ENCODE results near the gene MIA.
"Not testable (repeated sequence)": the region's sequence is repeated elsewhere in the genome, so short reads cannot be mapped to it uniquely, and the experiment has no call there.

The MIA gene

DNA sequence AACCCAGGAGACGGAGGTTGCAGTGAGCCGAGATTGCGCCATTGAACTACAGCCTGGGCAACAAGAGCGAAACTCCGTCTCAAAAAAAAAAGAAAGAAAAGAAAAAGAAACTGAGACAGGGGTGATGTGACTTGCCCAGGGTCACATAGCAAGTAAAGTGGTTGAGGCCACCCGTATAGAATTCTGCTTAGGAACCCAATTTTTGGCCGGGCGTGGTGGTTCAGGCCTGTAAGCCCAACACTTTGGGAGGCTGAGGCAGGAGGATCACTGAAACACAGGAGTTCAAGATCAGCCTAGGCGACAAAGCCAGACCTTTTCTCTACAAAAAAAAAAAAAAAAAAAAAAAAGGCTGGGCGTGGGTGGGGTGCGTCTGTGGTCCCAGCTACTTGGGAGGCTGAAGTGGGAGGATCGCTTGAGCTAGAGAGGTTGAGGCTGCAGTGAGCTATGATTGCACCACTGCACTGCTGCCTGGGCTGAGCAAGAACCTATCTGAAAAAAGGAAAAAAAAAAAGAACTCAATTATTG is 23.0 kb upstream of the MIA start:
- Histone ChIP-seq H3K9me3 (ENCODE audit: low read length) (no peaks in the 10 kb centered on the region), H3K27ac (ENCODE audit: low read depth, low read length) (no peak overlapping the region), H3K36me3 (ENCODE audit: insufficient read depth, low read length) (peaks cover 10% of the 10 kb centered on the region), H3K4me3 (ENCODE audit: low read depth in 1 of 2, low read length in 2 of 2) (peak overlapping the region; percentile 75 to 80), H3K9ac (ENCODE audit: low read length) (no peak overlapping the region), H3K27me3 (ENCODE audit: control insufficient read depth in 1 of 2, insufficient read depth in 2 of 2, low read length in 2 of 2) (no peaks in the 10 kb centered on the region), H3K4me1 (ENCODE audit: insufficient read depth, low read length) (peaks cover 42% of the 10 kb centered on the region)

- Histone ChIP-seq H3K9ac (ENCODE audit: low read length) (no peak overlapping the region), H3K4me1 (ENCODE audit: insufficient read depth, low read length) (peaks cover 36% of the 10 kb centered on the region), H3K27me3 (ENCODE audit: control insufficient read depth in 1 of 2, insufficient read depth in 2 of 2, low read length in 2 of 2) (no peaks in the 10 kb centered on the region), H3K4me3 (ENCODE audit: low read depth in 1 of 2, low read length in 2 of 2) (peak overlapping the region in 1 of 2 donors; percentile 32), H3K27ac (ENCODE audit: low read depth, low read length) (no peak overlapping the region), H3K9me3 (ENCODE audit: low read length) (no peaks in the 10 kb centered on the region), H3K36me3 (ENCODE audit: insufficient read depth, low read length) (peaks cover 23% of the 10 kb centered on the region)
These were observed 20.6 kb upstream of the MIA start for GRCh38 chr19:40754611-40755247.

GRCh38 chr19:40755248-40755624 is 20.1 kb upstream of the MIA start:
- Histone ChIP-seq H3K4me3 (ENCODE audit: low read depth in 1 of 2, low read length in 2 of 2) (no peak overlapping the region), H3K9me3 (ENCODE audit: low read length) (no peaks in the 10 kb centered on the region), H3K27me3 (ENCODE audit: control insufficient read depth in 1 of 2, insufficient read depth in 2 of 2, low read length in 2 of 2) (no peaks in the 10 kb centered on the region), H3K9ac (ENCODE audit: low read length) (no peak overlapping the region), H3K36me3 (ENCODE audit: insufficient read depth, low read length) (peaks cover 27% of the 10 kb centered on the region), H3K27ac (ENCODE audit: low read depth, low read length) (no peak overlapping the region), H3K4me1 (ENCODE audit: insufficient read depth, low read length) (peaks cover 31% of the 10 kb centered on the region)

- Histone ChIP-seq H3K9me3 (ENCODE audit: low read length) (no peaks in the 10 kb centered on the region), H3K9ac (ENCODE audit: low read length) (no peak overlapping the region), H3K27me3 (ENCODE audit: control insufficient read depth in 1 of 2, insufficient read depth in 2 of 2, low read length in 2 of 2) (no peaks in the 10 kb centered on the region), H3K36me3 (ENCODE audit: insufficient read depth, low read length) (peaks cover 32% of the 10 kb centered on the region), H3K4me1 (ENCODE audit: insufficient read depth, low read length) (peaks cover 31% of the 10 kb centered on the region), H3K4me3 (ENCODE audit: low read depth in 1 of 2, low read length in 2 of 2) (no peak overlapping the region), H3K27ac (ENCODE audit: low read depth, low read length) (no peak overlapping the region)
These were observed 19.5 kb upstream of the MIA start for GRCh38 chr19:40755791-40756190.

DNA sequence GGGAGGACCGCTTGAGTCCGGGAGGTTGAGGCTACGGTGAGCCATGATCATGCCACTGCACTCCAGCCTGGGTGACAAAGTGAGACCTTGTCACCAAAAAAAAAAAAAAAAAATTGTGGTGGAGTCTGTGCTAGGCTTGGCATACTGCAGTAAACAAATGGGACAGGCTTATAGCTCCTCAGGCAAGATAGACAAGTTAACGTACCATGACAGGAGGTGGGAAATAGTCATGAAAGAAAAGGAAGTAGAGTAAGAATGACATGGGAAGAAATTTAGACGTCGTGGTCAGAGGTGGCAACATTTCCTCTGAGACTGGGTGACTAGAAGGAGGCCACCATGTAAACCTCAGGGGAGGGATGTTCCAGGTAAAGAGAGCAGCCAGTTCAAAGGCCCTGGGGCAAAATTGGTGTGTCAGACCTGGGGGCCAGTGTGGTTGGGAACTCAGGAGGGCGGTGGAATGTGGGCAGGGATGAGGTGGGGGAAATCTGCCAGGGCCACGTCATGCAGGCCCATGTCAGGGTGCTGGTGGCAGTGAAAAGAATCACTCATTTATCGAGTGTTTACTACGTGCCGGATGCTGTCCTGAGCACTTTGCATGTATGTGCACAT is 18.7 kb upstream of the MIA start:
- peaks cover 31% of the 10 kb centered on the region for H3K4me1 ChIP-seq (ENCODE audit: insufficient read depth, low read length)
- H3K27ac ChIP-seq (ENCODE audit: low read depth, low read length), result no peak overlapping the region
- H3K4me3 ChIP-seq (ENCODE audit: low read depth in 1 of 2, low read length in 2 of 2), result no peak overlapping the region
- no peaks in the 10 kb centered on the region for H3K9me3 ChIP-seq (ENCODE audit: low read length)
- H3K9ac ChIP-seq (ENCODE audit: low read length), result no peak overlapping the region
- peaks cover 39% of the 10 kb centered on the region for H3K36me3 ChIP-seq (ENCODE audit: insufficient read depth, low read length)
- no peaks in the 10 kb centered on the region for H3K27me3 ChIP-seq (ENCODE audit: control insufficient read depth in 1 of 2, insufficient read depth in 2 of 2, low read length in 2 of 2)

- Histone ChIP-seq H3K9me3 (ENCODE audit: low read length) (no peaks in the 10 kb centered on the region), H3K36me3 (ENCODE audit: insufficient read depth, low read length) (peaks cover 58% of the 10 kb centered on the region), H3K4me3 (ENCODE audit: low read depth in 1 of 2, low read length in 2 of 2) (no peak overlapping the region), H3K4me1 (ENCODE audit: insufficient read depth, low read length) (peaks cover 22% of the 10 kb centered on the region), H3K9ac (ENCODE audit: low read length) (no peak overlapping the region), H3K27ac (ENCODE audit: low read depth, low read length) (no peak overlapping the region), H3K27me3 (ENCODE audit: control insufficient read depth in 1 of 2, insufficient read depth in 2 of 2, low read length in 2 of 2) (no peaks in the 10 kb centered on the region)
These were observed 16.8 kb upstream of the MIA start for GRCh38 chr19:40758491-40758890.

DNA sequence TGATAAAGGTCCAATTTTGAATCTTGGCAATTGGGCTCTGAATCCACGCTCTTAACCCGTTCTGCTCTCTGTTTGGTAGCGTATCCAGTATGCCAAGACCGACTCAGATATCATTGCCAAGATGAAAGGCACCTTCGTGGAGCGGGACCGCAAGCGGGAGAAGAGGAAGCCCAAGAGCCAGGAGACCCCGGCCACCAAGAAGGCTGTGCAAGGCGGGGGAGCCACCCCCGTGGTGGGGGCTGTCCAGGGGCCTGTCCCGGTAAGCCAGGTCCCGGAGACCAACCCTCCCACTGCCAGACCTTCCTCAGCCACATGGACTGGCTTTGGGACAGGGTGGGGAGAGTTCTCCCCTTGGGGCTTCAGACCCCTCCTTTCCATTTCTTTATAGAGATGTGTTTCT is 16.0 kb upstream of the MIA start:
- Histone ChIP-seq H3K9ac (ENCODE audit: low read length) (no peak overlapping the region), H3K4me3 (ENCODE audit: low read depth in 1 of 2, low read length in 2 of 2) (no peak overlapping the region), H3K4me1 (ENCODE audit: insufficient read depth, low read length) (peaks cover 18% of the 10 kb centered on the region), H3K27me3 (ENCODE audit: control insufficient read depth in 1 of 2, insufficient read depth in 2 of 2, low read length in 2 of 2) (no peaks in the 10 kb centered on the region), H3K36me3 (ENCODE audit: insufficient read depth, low read length) (peaks cover 67% of the 10 kb centered on the region), H3K27ac (ENCODE audit: low read depth, low read length) (no peak overlapping the region), H3K9me3 (ENCODE audit: low read length) (no peaks in the 10 kb centered on the region)

DNA sequence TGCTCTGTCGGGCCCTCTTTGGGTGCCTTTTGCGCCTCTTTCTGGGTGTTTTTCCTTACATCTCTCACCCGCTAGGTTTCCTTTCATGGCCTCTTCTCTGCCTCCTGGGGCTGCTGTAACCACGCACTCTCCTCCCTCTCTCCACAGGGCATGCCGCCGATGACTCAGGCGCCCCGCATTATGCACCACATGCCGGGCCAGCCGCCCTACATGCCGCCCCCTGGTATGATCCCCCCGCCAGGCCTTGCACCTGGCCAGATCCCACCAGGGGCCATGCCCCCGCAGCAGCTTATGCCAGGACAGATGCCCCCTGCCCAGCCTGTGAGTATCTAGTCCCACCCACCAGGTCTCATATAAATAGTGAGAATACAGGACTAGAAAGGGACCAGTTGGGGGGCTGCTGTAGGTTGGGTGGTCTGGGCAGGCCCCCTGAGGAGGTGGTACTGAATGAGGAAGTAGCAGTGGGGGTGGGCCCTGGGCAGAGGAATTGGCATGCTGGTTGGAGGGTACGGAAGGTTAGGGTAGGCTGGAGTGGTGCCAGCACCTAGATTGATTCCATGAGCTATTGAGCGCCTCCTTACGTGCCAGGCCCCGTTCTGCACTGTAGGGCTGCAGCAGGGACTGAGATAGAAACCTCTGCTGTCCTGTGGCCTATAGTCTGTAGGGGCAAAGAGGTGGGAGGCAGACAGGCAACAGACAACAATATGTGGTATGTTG is 12.4 kb upstream of the MIA start:
- no peak overlapping the region for H3K9ac ChIP-seq (ENCODE audit: low read length)
- no peaks in the 10 kb centered on the region for H3K9me3 ChIP-seq (ENCODE audit: low read length)
- H3K4me1 ChIP-seq (ENCODE audit: insufficient read depth, low read length), result no peaks in the 10 kb centered on the region
- H3K27ac ChIP-seq (ENCODE audit: low read depth, low read length), result no peak overlapping the region
- H3K4me3 ChIP-seq (ENCODE audit: low read depth in 1 of 2, low read length in 2 of 2), result no peak overlapping the region
- peaks cover 74% of the 10 kb centered on the region for H3K36me3 ChIP-seq (ENCODE audit: insufficient read depth, low read length)
- no peaks in the 10 kb centered on the region for H3K27me3 ChIP-seq (ENCODE audit: control insufficient read depth in 1 of 2, insufficient read depth in 2 of 2, low read length in 2 of 2)

DNA sequence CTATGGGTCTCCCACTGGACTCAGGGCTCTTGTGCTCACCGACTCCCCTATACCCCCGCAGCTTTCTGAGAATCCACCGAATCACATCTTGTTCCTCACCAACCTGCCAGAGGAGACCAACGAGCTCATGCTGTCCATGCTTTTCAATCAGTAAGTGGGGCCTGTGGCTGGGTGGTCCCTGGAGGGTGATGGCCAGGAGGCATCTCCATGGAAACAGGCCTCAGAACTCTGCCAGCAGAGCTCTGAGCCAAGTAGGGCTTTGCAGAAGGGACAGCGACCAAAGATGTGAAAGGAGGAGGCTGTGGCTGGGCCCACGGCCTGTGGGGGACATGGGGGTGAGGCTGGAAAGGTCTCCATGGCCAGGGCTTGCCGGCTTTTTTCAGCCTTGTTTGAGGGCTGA is 11.8 kb upstream of the MIA start:
- Histone ChIP-seq H3K9me3 (ENCODE audit: low read length) (no peaks in the 10 kb centered on the region), H3K27me3 (ENCODE audit: control insufficient read depth in 1 of 2, insufficient read depth in 2 of 2, low read length in 2 of 2) (no peaks in the 10 kb centered on the region), H3K4me3 (ENCODE audit: low read depth in 1 of 2, low read length in 2 of 2) (no peak overlapping the region), H3K9ac (ENCODE audit: low read length) (no peak overlapping the region), H3K27ac (ENCODE audit: low read depth, low read length) (no peak overlapping the region), H3K4me1 (ENCODE audit: insufficient read depth, low read length) (no peaks in the 10 kb centered on the region), H3K36me3 (ENCODE audit: insufficient read depth, low read length) (peaks cover 70% of the 10 kb centered on the region)

GRCh38 chr19:40763963-40764362 is 11.4 kb upstream of the MIA start:
- no peak overlapping the region for H3K27ac ChIP-seq (ENCODE audit: low read depth, low read length)
- H3K27me3 ChIP-seq (ENCODE audit: control insufficient read depth in 1 of 2, insufficient read depth in 2 of 2, low read length in 2 of 2), result no peaks in the 10 kb centered on the region
- no peak overlapping the region for H3K9ac ChIP-seq (ENCODE audit: low read length)
- no peak overlapping the region for H3K4me3 ChIP-seq (ENCODE audit: low read depth in 1 of 2, low read length in 2 of 2)
- H3K9me3 ChIP-seq (ENCODE audit: low read length), result no peaks in the 10 kb centered on the region
- H3K36me3 ChIP-seq (ENCODE audit: insufficient read depth, low read length), result peaks cover 68% of the 10 kb centered on the region
- H3K4me1 ChIP-seq (ENCODE audit: insufficient read depth, low read length), result no peaks in the 10 kb centered on the region

DNA sequence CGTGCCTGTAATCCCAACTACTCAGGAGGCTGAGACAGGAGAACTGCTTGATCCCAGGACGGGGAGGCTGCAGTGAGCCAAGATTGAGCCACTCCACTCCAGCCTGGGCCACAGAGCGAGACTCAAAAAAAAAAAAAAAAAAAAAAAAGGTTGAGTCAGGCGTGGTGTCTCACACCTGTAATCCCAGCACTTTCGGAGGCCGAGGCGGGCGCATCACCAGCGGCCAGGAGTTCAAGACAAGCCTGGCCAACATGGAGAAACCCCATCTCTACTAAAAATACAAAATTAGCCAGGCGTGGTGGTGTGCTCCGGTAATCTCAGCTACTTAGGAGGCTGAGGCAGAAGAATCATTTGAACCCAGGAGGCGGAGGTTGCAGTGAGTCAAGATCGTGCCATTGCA is 8.9 kb upstream of the MIA start:
- not testable (repeated sequence) for H3K9me3 ChIP-seq (ENCODE audit: low read length); H3K4me1 ChIP-seq (ENCODE audit: insufficient read depth, low read length); H3K9ac ChIP-seq (ENCODE audit: low read length); H3K27me3 ChIP-seq (ENCODE audit: control insufficient read depth in 1 of 2, insufficient read depth in 2 of 2, low read length in 2 of 2); H3K4me3 ChIP-seq (ENCODE audit: low read depth in 1 of 2, low read length in 2 of 2); H3K27ac ChIP-seq (ENCODE audit: low read depth, low read length)
- H3K36me3 ChIP-seq (ENCODE audit: insufficient read depth, low read length), result peaks cover 47% of the 10 kb centered on the region

Data from muscle layer of colon (tissue), 2 donors.